Measurements from ENCODE around the gene TMEM271.

Gene TMEM271

DNA sequence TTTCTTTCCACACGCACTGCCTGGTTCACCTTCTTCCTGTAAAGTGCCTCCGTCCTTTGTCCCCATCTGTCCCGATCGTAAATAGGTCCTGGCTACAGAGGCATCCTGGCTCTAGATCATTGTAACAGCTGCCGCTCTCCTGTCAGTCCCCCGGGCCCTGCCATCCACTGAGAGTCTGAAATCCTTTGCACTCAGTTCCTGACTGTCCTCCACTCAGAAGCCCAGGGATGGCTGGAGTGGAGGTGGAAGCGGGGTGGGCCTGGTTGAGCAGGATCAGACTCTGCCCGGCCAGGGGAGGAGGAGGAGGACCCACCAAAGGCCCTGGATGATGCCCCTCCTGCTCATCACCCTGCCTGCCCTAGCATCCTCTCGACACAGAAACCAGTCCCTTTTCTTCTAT, 47.3 kb downstream of the TMEM271 start:
- no peak overlapping the region for H3K4me3 ChIP-seq (replicated peaks; ENCODE audit: low read depth, low read length)
- H3K36me3 ChIP-seq (ENCODE audit: control insufficient read depth, insufficient read depth, low read length), result peaks cover 38% of the 10 kb centered on the region
- no peak for DNase-seq (ENCODE audit: extremely low read depth, insufficient read length)
- no peak for TF ChIP-seq CTCF (IDR thresholded peaks at IDR 0.05; ENCODE audit: insufficient read depth, low read length, poor library complexity, severe bottlenecking)
- H3K27me3 ChIP-seq (replicated peaks; ENCODE audit: control insufficient read depth, insufficient read depth, low read length), result no peaks in the 10 kb centered on the region

- Histone ChIP-seq H3K36me3 (ENCODE audit: control insufficient read depth, insufficient read depth, low read length) (peaks cover 39% of the 10 kb centered on the region), H3K4me3 (replicated peaks; ENCODE audit: low read depth, low read length) (no peak overlapping the region), H3K27me3 (replicated peaks; ENCODE audit: control insufficient read depth, insufficient read depth, low read length) (no peaks in the 10 kb centered on the region)
- TF ChIP-seq CTCF (IDR thresholded peaks at IDR 0.05; ENCODE audit: insufficient read depth, low read length, poor library complexity, severe bottlenecking), result no peak
- no peak for DNase-seq (ENCODE audit: extremely low read depth, insufficient read length)
Measured at GRCh38 chr4:528296-528695, 47.8 kb downstream of the TMEM271 start.

- TF ChIP-seq CTCF (IDR thresholded peaks at IDR 0.05; ENCODE audit: insufficient read depth, low read length, poor library complexity, severe bottlenecking), result no peak
- no peaks in the 10 kb centered on the region for H3K27me3 ChIP-seq (replicated peaks; ENCODE audit: control insufficient read depth, insufficient read depth, low read length)
- peaks cover 38% of the 10 kb centered on the region for H3K36me3 ChIP-seq (ENCODE audit: control insufficient read depth, insufficient read depth, low read length)
- H3K4me3 ChIP-seq (replicated peaks; ENCODE audit: low read depth, low read length), result no peak overlapping the region
- DNase-seq (ENCODE audit: extremely low read depth, insufficient read length), result no peak
Measured at GRCh38 chr4:526971-527460, 49.1 kb downstream of the TMEM271 start.

GRCh38 chr4:526189-526909, 49.7 kb downstream of the TMEM271 start:
- no peak for DNase-seq (ENCODE audit: extremely low read depth, insufficient read length)
- Histone ChIP-seq H3K4me3 (replicated peaks; ENCODE audit: low read depth, low read length) (no peak overlapping the region), H3K27me3 (replicated peaks; ENCODE audit: control insufficient read depth, insufficient read depth, low read length) (no peaks in the 10 kb centered on the region), H3K36me3 (ENCODE audit: control insufficient read depth, insufficient read depth, low read length) (peaks cover 37% of the 10 kb centered on the region)
- TF ChIP-seq CTCF (IDR thresholded peaks at IDR 0.05; ENCODE audit: insufficient read depth, low read length, poor library complexity, severe bottlenecking), result no peak

DNA sequence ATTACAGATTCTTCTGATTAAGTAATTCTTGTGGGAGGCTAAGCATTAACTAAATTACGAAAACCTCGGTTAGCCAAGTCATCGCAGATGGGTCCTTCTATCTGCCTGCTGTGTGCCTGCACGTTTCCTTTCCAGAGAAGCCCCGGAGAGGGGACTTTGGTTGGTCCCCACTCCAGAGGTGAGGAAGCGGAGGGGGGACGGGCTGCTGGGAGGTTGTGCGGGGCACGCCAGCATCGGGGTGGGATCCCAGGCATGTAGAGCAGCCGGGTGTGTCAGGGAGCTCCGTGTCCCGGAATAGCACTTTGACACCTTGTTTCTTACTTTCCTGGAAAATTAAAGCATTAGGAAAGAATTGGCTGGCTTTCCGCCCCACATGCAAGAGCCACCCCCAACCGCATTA, 50.4 kb downstream of the TMEM271 start:
- no peak overlapping the region for H3K4me3 ChIP-seq (replicated peaks; ENCODE audit: low read depth, low read length)
- DNase-seq (ENCODE audit: extremely low read depth, insufficient read length), result no peak
- H3K27me3 ChIP-seq (replicated peaks; ENCODE audit: control insufficient read depth, insufficient read depth, low read length), result no peaks in the 10 kb centered on the region
- peaks cover 35% of the 10 kb centered on the region for H3K36me3 ChIP-seq (ENCODE audit: control insufficient read depth, insufficient read depth, low read length)
- TF ChIP-seq CTCF (IDR thresholded peaks at IDR 0.05; ENCODE audit: insufficient read depth, low read length, poor library complexity, severe bottlenecking), result no peak

All from GM06990 (cell line).